ENCODE data around the gene NABP1. TPM values are rescaled to one million over a fixed set of nuclear protein-coding genes. Genes with fewer than 3 reads are reported as not detected.
A peak's percentile ranks its signal among the peaks of the same experiment; 100 is the strongest.

NABP1 gene
- total and polyA plus RNA-seq, 10 of the 15 experiments (the other 5 are each of a cell fraction or from before 2014, with no cell fraction given): 22.9 to 65.7 (median 39.9) TPM

- TF ChIP-seq, protein P1, sequence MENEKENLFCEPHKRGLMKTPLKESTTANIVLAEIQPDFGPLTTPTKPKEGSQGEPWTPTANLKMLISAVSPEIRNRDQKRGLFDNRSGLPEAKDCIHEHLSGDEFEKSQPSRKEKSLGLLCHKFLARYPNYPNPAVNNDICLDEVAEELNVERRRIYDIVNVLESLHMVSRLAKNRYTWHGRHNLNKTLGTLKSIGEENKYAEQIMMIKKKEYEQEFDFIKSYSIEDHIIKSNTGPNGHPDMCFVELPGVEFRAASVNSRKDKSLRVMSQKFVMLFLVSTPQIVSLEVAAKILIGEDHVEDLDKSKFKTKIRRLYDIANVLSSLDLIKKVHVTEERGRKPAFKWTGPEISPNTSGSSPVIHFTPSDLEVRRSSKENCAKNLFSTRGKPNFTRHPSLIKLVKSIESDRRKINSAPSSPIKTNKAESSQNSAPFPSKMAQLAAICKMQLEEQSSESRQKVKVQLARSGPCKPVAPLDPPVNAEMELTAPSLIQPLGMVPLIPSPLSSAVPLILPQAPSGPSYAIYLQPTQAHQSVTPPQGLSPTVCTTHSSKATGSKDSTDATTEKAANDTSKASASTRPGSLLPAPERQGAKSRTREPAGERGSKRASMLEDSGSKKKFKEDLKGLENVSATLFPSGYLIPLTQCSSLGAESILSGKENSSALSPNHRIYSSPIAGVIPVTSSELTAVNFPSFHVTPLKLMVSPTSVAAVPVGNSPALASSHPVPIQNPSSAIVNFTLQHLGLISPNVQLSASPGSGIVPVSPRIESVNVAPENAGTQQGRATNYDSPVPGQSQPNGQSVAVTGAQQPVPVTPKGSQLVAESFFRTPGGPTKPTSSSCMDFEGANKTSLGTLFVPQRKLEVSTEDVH (IDR thresholded peaks at IDR 0.05; ENCODE audit: low read depth, partially characterized antibody): no peak
- TF ChIP-seq RB1 (IDR thresholded peaks at IDR 0.05; ENCODE audit: borderline replicate concordance) (no peak), ZNF24 (IDR thresholded peaks at IDR 0.05) (no peak), KAT2A (conservative IDR thresholded peaks at IDR 0.05; ENCODE audit: control insufficient read depth, low read depth, low read length) (no peak), NFIC (IDR thresholded peaks at IDR 0.05; ENCODE audit: low read depth, low read length) (peak; percentile 47; the same call in 1 of the 2 replicates), RAD21 (IDR thresholded peaks at IDR 0.05; ENCODE audit: insufficient read depth, low read depth, low read length) (peak; percentile 5; the same call in 1 of the 2 replicates), RUNX3 (IDR thresholded peaks at IDR 0.05; ENCODE audit: low read length) (no peak; the same call in 1 of the 2 replicates), RAD51 (IDR thresholded peaks at IDR 0.05) (no peak), STAT3 (IDR thresholded peaks at IDR 0.05; ENCODE audit: low read depth, low read length) (no peak), ETV6 (conservative IDR thresholded peaks at IDR 0.05 in 1 of 2, IDR thresholded peaks at IDR 0.05 in 1 of 2; ENCODE audit: borderline replicate concordance in 1 of 2, low read depth in 1 of 2) (peak in 1 of 2 experiments; percentile 86; a peak in 2 of 4 replicates), ZZZ3 (IDR thresholded peaks at IDR 0.05; ENCODE audit: control insufficient read depth, insufficient read length, low read depth) (no peak), EZH2 (IDR thresholded peaks at IDR 0.05; ENCODE audit: borderline replicate concordance, control insufficient read depth, low read depth, low read length) (no peak), SMC3 (IDR thresholded peaks at IDR 0.05; ENCODE audit: borderline replicate concordance, low read length) (no peak), SUPT20H (IDR thresholded peaks at IDR 0.05; ENCODE audit: borderline replicate concordance, control insufficient read depth, low read depth, low read length) (no peak), LARP7 (IDR thresholded peaks at IDR 0.05) (no peak), TARDBP (IDR thresholded peaks at IDR 0.05; ENCODE audit: borderline replicate concordance) (no peak), EGR1 (IDR thresholded peaks at IDR 0.05; ENCODE audit: borderline replicate concordance in 1 of 2, low read depth in 2 of 2, low read length in 2 of 2) (no peak), POLR2AphosphoS5 (IDR thresholded peaks at IDR 0.05; ENCODE audit: low read length) (peak; percentile 44; the same call in 1 of the 2 replicates), MTA2 (IDR thresholded peaks at IDR 0.05; ENCODE audit: low read depth) (0 out of 2 replicates have a peak, but pooled peaks have one; percentile 22), SMARCA5 (IDR thresholded peaks at IDR 0.05) (no peak)
- TF ChIP-seq, protein P2, sequence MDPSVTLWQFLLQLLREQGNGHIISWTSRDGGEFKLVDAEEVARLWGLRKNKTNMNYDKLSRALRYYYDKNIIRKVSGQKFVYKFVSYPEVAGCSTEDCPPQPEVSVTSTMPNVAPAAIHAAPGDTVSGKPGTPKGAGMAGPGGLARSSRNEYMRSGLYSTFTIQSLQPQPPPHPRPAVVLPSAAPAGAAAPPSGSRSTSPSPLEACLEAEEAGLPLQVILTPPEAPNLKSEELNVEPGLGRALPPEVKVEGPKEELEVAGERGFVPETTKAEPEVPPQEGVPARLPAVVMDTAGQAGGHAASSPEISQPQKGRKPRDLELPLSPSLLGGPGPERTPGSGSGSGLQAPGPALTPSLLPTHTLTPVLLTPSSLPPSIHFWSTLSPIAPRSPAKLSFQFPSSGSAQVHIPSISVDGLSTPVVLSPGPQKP (IDR thresholded peaks at IDR 0.05; ENCODE audit: low read depth, low read length): no peak
- TF ChIP-seq, protein P3, sequence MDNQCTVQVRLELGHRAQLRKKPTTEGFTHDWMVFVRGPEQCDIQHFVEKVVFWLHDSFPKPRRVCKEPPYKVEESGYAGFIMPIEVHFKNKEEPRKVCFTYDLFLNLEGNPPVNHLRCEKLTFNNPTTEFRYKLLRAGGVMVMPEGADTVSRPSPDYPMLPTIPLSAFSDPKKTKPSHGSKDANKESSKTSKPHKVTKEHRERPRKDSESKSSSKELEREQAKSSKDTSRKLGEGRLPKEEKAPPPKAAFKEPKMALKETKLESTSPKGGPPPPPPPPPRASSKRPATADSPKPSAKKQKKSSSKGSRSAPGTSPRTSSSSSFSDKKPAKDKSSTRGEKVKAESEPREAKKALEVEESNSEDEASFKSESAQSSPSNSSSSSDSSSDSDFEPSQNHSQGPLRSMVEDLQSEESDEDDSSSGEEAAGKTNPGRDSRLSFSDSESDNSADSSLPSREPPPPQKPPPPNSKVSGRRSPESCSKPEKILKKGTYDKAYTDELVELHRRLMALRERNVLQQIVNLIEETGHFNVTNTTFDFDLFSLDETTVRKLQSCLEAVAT (IDR thresholded peaks at IDR 0.05): peak; percentile 96
- TF ChIP-seq, protein P4, sequence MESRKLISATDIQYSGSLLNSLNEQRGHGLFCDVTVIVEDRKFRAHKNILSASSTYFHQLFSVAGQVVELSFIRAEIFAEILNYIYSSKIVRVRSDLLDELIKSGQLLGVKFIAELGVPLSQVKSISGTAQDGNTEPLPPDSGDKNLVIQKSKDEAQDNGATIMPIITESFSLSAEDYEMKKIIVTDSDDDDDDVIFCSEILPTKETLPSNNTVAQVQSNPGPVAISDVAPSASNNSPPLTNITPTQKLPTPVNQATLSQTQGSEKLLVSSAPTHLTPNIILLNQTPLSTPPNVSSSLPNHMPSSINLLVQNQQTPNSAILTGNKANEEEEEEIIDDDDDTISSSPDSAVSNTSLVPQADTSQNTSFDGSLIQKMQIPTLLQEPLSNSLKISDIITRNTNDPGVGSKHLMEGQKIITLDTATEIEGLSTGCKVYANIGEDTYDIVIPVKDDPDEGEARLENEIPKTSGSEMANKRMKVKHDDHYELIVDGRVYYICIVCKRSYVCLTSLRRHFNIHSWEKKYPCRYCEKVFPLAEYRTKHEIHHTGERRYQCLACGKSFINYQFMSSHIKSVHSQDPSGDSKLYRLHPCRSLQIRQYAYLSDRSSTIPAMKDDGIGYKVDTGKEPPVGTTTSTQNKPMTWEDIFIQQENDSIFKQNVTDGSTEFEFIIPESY (IDR thresholded peaks at IDR 0.05): no peak
These were observed 2.1 kb downstream of the NABP1 start (continued) for GRCh38 chr2:191679818-191680600.
